Measurements from ENCODE around the gene EVA1C.

- TF ChIP-seq ZBTB33 (IDR thresholded peaks at IDR 0.05; ENCODE audit: extremely low read depth, insufficient replicate concordance, low read length) (no peak), CTCF (IDR thresholded peaks at IDR 0.05 in 2 of 3, conservative IDR thresholded peaks at IDR 0.05 in 1 of 3; ENCODE audit: borderline replicate concordance in 1 of 3, insufficient read depth in 1 of 3, low read depth in 2 of 3, low read length in 2 of 3) (no peak), CEBPB (IDR thresholded peaks at IDR 0.05; ENCODE audit: low read depth) (no peak), POLR2AphosphoS5 (IDR thresholded peaks at IDR 0.05; ENCODE audit: low read depth, low read length) (no peak), POLR2A (IDR thresholded peaks at IDR 0.05; ENCODE audit: borderline replicate concordance, extremely low read depth, insufficient read depth, insufficient read length) (no peak)
Observed at GRCh38 chr21:32463367-32463766, 50.9 kb downstream of the EVA1C start.

Measured in HCT116 (cell line).